Measurements from ENCODE around the gene CDH4. TPM values are rescaled to one million over a fixed set of nuclear protein-coding genes. Genes with fewer than 3 reads are reported as not detected.

The CDH4 gene
- total and polyA plus RNA-seq, 2 of the 4 experiments (the other 2 are of a cell fraction): 1.6 to 3.5 TPM

GRCh38 chr20:61455508-61456215 is 203.6 kb downstream of the CDH4 start:
- H4K20me1 ChIP-seq (ENCODE audit: insufficient read depth, low read length): no peaks in the 10 kb centered on the region; the same call in none of the 2 replicates
- H4K5ac ChIP-seq (ENCODE audit: low read depth, low read length): no peak overlapping the region
- no peak overlapping the region for H2BK15ac ChIP-seq (ENCODE audit: low read depth, low read length)
- dilution Hi-C loops (cut with HindIII; ENCODE audit: low sequenced_read_pairs, unreplicated experiment): no loop called here
- ChIA-PET POLR2A (ENCODE audit: unreplicated experiment) (no interaction called here), CTCF (no interaction called here)
- DNase-seq: no peak
- H2BK20ac ChIP-seq (ENCODE audit: low read depth, low read length): no peak overlapping the region
- H3K23ac ChIP-seq (ENCODE audit: low read depth, low read length): no peak overlapping the region
- H4K8ac ChIP-seq (ENCODE audit: low read depth in 2 of 2, low read length in 2 of 2): no peak overlapping the region
- intact Hi-C loops (cut with micrococcal nuclease): no loop called here
- no peak overlapping the region for H3K18ac ChIP-seq (ENCODE audit: low read depth, low read length)
- BruUV-seq (replicated peaks): no TSS peak
- no peaks in the 10 kb centered on the region for H3K27me3 ChIP-seq (ENCODE audit: control insufficient read depth, insufficient read depth, low read length)
- no peak overlapping the region for H3K4ac ChIP-seq (ENCODE audit: low read depth, low read length)
- no peak overlapping the region for H3K27ac ChIP-seq (ENCODE audit: insufficient read depth, low read length)
- H4K91ac ChIP-seq (ENCODE audit: insufficient read depth, low read depth, low read length): no peak overlapping the region
- no peak overlapping the region for H3K14ac ChIP-seq (replicated peaks; ENCODE audit: low read depth, low read length)
- no CpG with 5 or more reads among the region's 6 CpGs for WGBS, 2 experiments (ENCODE audit: extremely low coverage in 2 of 2, insufficient read length in 1 of 2)
- no peak overlapping the region for H3K4me2 ChIP-seq (ENCODE audit: low read depth, low read length)
- no peak overlapping the region for H2BK120ac ChIP-seq (ENCODE audit: low read depth, low read length)
- H2AK9ac ChIP-seq (replicated peaks; ENCODE audit: low read depth, low read length, poor library complexity): no peak overlapping the region
- in situ Hi-C loops (cut with MboI; ENCODE audit: low sequenced_read_pairs): no loop called here
- no peak overlapping the region for H2AFZ ChIP-seq (replicated peaks; ENCODE audit: low read length, poor library complexity)
- ATAC-seq (ENCODE audit: low read depth): no peak
- TF ChIP-seq FOS (IDR thresholded peaks at IDR 0.05; ENCODE audit: low read depth, low read length): no peak
- no peak for TF ChIP-seq CHD1 (IDR thresholded peaks at IDR 0.05; ENCODE audit: low read depth, low read length)
- TF ChIP-seq, protein P1, sequence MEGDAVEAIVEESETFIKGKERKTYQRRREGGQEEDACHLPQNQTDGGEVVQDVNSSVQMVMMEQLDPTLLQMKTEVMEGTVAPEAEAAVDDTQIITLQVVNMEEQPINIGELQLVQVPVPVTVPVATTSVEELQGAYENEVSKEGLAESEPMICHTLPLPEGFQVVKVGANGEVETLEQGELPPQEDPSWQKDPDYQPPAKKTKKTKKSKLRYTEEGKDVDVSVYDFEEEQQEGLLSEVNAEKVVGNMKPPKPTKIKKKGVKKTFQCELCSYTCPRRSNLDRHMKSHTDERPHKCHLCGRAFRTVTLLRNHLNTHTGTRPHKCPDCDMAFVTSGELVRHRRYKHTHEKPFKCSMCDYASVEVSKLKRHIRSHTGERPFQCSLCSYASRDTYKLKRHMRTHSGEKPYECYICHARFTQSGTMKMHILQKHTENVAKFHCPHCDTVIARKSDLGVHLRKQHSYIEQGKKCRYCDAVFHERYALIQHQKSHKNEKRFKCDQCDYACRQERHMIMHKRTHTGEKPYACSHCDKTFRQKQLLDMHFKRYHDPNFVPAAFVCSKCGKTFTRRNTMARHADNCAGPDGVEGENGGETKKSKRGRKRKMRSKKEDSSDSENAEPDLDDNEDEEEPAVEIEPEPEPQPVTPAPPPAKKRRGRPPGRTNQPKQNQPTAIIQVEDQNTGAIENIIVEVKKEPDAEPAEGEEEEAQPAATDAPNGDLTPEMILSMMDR (conservative IDR thresholded peaks at IDR 0.05; ENCODE audit: low read depth, low read length): no peak
- TF ChIP-seq, protein P2, sequence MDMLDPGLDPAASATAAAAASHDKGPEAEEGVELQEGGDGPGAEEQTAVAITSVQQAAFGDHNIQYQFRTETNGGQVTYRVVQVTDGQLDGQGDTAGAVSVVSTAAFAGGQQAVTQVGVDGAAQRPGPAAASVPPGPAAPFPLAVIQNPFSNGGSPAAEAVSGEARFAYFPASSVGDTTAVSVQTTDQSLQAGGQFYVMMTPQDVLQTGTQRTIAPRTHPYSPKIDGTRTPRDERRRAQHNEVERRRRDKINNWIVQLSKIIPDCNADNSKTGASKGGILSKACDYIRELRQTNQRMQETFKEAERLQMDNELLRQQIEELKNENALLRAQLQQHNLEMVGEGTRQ (IDR thresholded peaks at IDR 0.05; ENCODE audit: low read depth, low read length): no peak
- TF ChIP-seq BHLHE40 (IDR thresholded peaks at IDR 0.05; ENCODE audit: low read depth, low read length): no peak
- no peak for TF ChIP-seq MAZ (IDR thresholded peaks at IDR 0.05; ENCODE audit: borderline replicate concordance, low read depth, low read length)
- TF ChIP-seq NFE2L2 (IDR thresholded peaks at IDR 0.05; ENCODE audit: low read depth, low read length): no peak
- no peak for TF ChIP-seq MXI1 (IDR thresholded peaks at IDR 0.05; ENCODE audit: borderline replicate concordance, low read depth, low read length)
- H3K9me3 ChIP-seq (ENCODE audit: control insufficient read depth, insufficient read depth, low read length): peaks cover 13% of the 10 kb centered on the region; the same call in 1 of the 2 replicates
- no peaks in the 10 kb centered on the region for H3K9me1 ChIP-seq (ENCODE audit: insufficient read depth, low read length)
- no peak overlapping the region for H3K9ac ChIP-seq (ENCODE audit: low read depth, low read length)
- no peak overlapping the region for H2BK5ac ChIP-seq (ENCODE audit: low read depth, low read length, poor library complexity, severe bottlenecking)
- no peak overlapping the region for H2AK5ac ChIP-seq (ENCODE audit: low read depth, low read length)
- no peaks in the 10 kb centered on the region for H3K4me1 ChIP-seq (ENCODE audit: control insufficient read depth, insufficient read depth, low read length)
- H3K36me3 ChIP-seq (ENCODE audit: control insufficient read depth, insufficient read depth, low read length): no peaks in the 10 kb centered on the region
- no peak overlapping the region for H3K4me3 ChIP-seq (ENCODE audit: insufficient read depth, low read depth, low read length)
- no peak overlapping the region for H3K56ac ChIP-seq (ENCODE audit: extremely low read depth, insufficient read depth, low read length)
- H3K79me1 ChIP-seq (ENCODE audit: low read depth in 1 of 2, low read length in 2 of 2): no peaks in the 10 kb centered on the region; a peak in 1 of 4 replicates

Measured in IMR-90 (cell line).